SU-DHL-6 (cell line): Measurements from ENCODE around the gene RAP1GAP2.
"Not testable (repeated sequence)": the region's sequence is repeated elsewhere in the genome, so short reads cannot be mapped to it uniquely, and the experiment has no call there.

Experiments
- H2AFZ ChIP-seq: fragments of 200-600 bp; sonication (generic); 2 replicates; pipeline ENCODE4 v1.6.1; 2014; ENCODE audit warnings: low read depth, mild to moderate bottlenecking, moderate library complexity, mixed read lengths, antibody characterized with exemption, low read length; ENCODE audit not compliant: severe bottlenecking
- H3F3A ChIP-seq: fragments of 200-600 bp; shearing (Covaris generic); 2 replicates; pipeline ENCODE4 v1.6.0; 2016; ENCODE audit warnings: antibody characterized with exemption, mild to moderate bottlenecking; ENCODE audit not compliant: insufficient read depth
- H3K27ac ChIP-seq: fragments of 200-600 bp; sonication (generic); 2 replicates; pipeline ENCODE4 v1.5.1; 2016; ENCODE audit warnings: low read depth, mild to moderate bottlenecking, low read length, moderate library complexity, mixed read lengths
- H3K27me3 ChIP-seq: fragments of 200-600 bp; sonication (generic), shearing (Covaris generic); 2 replicates; pipeline ENCODE4 v1.6.0; 2014; ENCODE audit warnings: mild to moderate bottlenecking, low read length
- H3K36me3 ChIP-seq: fragments of 200-600 bp; sonication (generic); 2 replicates; pipeline ENCODE4 v1.6.1; 2014; ENCODE audit warnings: mild to moderate bottlenecking, low read length, mixed read lengths
- H3K4me2 ChIP-seq: fragments of 300-600, 200-600 bp; shearing (Covaris generic), sonication (generic); 2 replicates; pipeline ENCODE4 v1.6.0; 2014; ENCODE audit warnings: low read length, low read depth, mild to moderate bottlenecking; ENCODE audit not compliant: poor library complexity, severe bottlenecking
- H3K4me3 ChIP-seq: fragments of 200-600 bp; sonication (generic); 2 replicates; pipeline ENCODE4 v1.5.1; 2014; ENCODE audit warnings: antibody characterized with exemption, low read length, mild to moderate bottlenecking, mixed read lengths; ENCODE audit not compliant: insufficient read depth, poor library complexity, severe bottlenecking
- H3K79me2 ChIP-seq: fragments of 200-600 bp; sonication (generic); 2 replicates; pipeline ENCODE4 v1.6.1; 2014; ENCODE audit warnings: mild to moderate bottlenecking, low read length, moderate library complexity; ENCODE audit not compliant: insufficient read depth
- H3K9ac ChIP-seq: fragments of 200-600 bp; sonication (generic); 2 replicates; pipeline ENCODE4 v1.7.0; 2014; ENCODE audit warnings: mild to moderate bottlenecking, low read length
- H3K9me2 ChIP-seq: fragments of 200-600 bp; sonication (generic); replicated peaks from 2 replicates; pipeline ENCODE4 v1.6.1; 2014; ENCODE audit warnings: low read length; ENCODE audit not compliant: insufficient read depth
- H3K9me3 ChIP-seq: fragments of 200-600 bp; sonication (generic); 2 replicates; pipeline ENCODE4 v1.6.1; 2014; ENCODE audit warnings: low read length, mixed read lengths; ENCODE audit not compliant: insufficient read depth
- H4K20me1 ChIP-seq: fragments of 200-600 bp; sonication (generic); 2 replicates; pipeline ENCODE4 v1.6.1; 2014; ENCODE audit warnings: low read depth, mild to moderate bottlenecking, antibody characterized with exemption, low read length, moderate library complexity, mixed read lengths
- CTCF ChIP-seq: fragments of 200-600 bp; sonication (generic); IDR thresholded peaks from one replicate; pipeline ENCODE4 v1.5.1; 2017; ENCODE audit warnings: antibody characterized with exemption, mild to moderate bottlenecking, low read length, moderate library complexity; ENCODE audit not compliant: insufficient read depth, poor library complexity, severe bottlenecking
- EZH2phosphoT487 ChIP-seq: fragments of 200-600 bp; sonication (generic), shearing (Covaris generic); conservative IDR thresholded peaks from 2 replicates; pipeline ENCODE4 v1.6.1; 2018; ENCODE audit warnings: mild to moderate bottlenecking, antibody characterized with exemption, low read length, moderate library complexity, mixed read lengths

The RAP1GAP2 gene

GRCh38 chr17:2985318-2985717 lies 189.1 kb downstream of the RAP1GAP2 start:
- H2AFZ ChIP-seq, result no peak overlapping the region
- H3K27ac ChIP-seq, result no peak overlapping the region
- H3K4me3 ChIP-seq, result no peak overlapping the region
- no peak overlapping the region for H3K4me2 ChIP-seq
- no peaks in the 10 kb centered on the region for H3K9me3 ChIP-seq
- H3K27me3 ChIP-seq, result no peaks in the 10 kb centered on the region
- H4K20me1 ChIP-seq, result no peaks in the 10 kb centered on the region
- TF ChIP-seq CTCF (no peak), EZH2phosphoT487 (no peak)
- H3K9me2 ChIP-seq, result no peaks in the 10 kb centered on the region
- no peaks in the 10 kb centered on the region for H3K79me2 ChIP-seq
- H3F3A ChIP-seq, result peaks cover 13% of the 10 kb centered on the region
- H3K36me3 ChIP-seq, result no peaks in the 10 kb centered on the region
- no peak overlapping the region for H3K9ac ChIP-seq

DNA sequence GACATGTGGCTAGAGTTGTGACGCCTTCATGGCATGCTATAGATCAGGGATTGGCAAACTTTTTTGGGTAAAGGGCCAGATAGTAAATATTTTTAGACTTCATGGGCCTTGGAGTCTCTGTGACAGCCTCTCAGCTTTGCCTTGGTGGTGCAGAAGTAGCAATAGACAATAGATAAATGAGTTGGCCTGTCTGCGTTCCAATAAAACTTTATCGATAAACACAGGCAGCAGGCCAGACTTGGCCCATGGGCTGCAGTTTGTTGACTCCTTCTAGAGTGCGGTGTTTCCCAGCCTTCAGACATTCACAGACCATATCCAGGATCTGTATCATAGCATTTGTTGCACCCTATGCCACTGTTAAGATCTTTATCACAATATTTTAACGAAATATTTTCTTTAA lies 190.7 kb downstream of the RAP1GAP2 start:
- no peak overlapping the region for H2AFZ ChIP-seq
- H3K36me3 ChIP-seq, result no peaks in the 10 kb centered on the region
- H3K27me3 ChIP-seq, result no peaks in the 10 kb centered on the region
- no peak overlapping the region for H3K4me2 ChIP-seq
- no peak overlapping the region for H3K27ac ChIP-seq
- H3K9me2 ChIP-seq, result no peaks in the 10 kb centered on the region
- no peak overlapping the region for H3K9ac ChIP-seq
- H3K9me3 ChIP-seq, result no peaks in the 10 kb centered on the region
- no peaks in the 10 kb centered on the region for H4K20me1 ChIP-seq
- no peak for TF ChIP-seq CTCF
- no peak for TF ChIP-seq EZH2phosphoT487
- H3F3A ChIP-seq, result peaks cover 13% of the 10 kb centered on the region
- no peaks in the 10 kb centered on the region for H3K79me2 ChIP-seq
- no peak overlapping the region for H3K4me3 ChIP-seq

DNA sequence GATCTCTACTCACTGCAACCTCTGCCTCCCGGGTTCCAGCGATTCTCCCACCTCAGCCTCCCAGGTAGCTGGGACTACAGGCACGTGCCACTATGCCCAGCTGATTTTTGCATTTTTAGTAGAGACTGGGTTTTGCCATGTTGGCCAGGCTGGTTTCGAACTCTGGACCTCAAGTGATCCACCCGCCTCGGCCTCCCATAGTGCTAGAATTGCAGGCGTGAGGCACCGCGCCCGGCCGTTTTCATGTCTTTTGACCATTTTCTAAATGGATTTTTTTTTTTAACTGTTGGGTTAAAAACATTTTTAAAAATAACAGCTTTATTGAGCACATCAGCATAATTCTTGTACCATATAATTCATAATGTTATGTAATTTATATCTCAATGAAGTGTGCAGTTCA lies 193.2 kb downstream of the RAP1GAP2 start:
- not testable (repeated sequence) for H3K79me2 ChIP-seq
- H3K27ac ChIP-seq, result peak overlapping the region; percentile 80

GRCh38 chr17:2989855-2990254 lies 193.6 kb downstream of the RAP1GAP2 start:
- Histone ChIP-seq H3K9ac (no peak overlapping the region), H3K4me2 (peak overlapping the region; percentile 40), H3K9me2 (no peaks in the 10 kb centered on the region), H2AFZ (no peak overlapping the region), H3K79me2 (no peaks in the 10 kb centered on the region), H3K9me3 (no peaks in the 10 kb centered on the region), H3K27ac (peak overlapping the region; percentile 80), H3K27me3 (no peaks in the 10 kb centered on the region), H4K20me1 (no peaks in the 10 kb centered on the region), H3F3A (peaks cover 13% of the 10 kb centered on the region), H3K36me3 (no peaks in the 10 kb centered on the region), H3K4me3 (no peak overlapping the region)
- TF ChIP-seq EZH2phosphoT487 (no peak), CTCF (no peak)

More for the DNA sequence above, 193.2 kb downstream of the RAP1GAP2 start:
- not testable (repeated sequence) for H3K9me2 ChIP-seq, H3K36me3 ChIP-seq, H4K20me1 ChIP-seq, H3K4me3 ChIP-seq, H2AFZ ChIP-seq, H3K27me3 ChIP-seq, H3K9me3 ChIP-seq
- 0 out of 2 replicates have a peak overlapping the region, but pooled peaks have one; percentile 21 for H3K9ac ChIP-seq
- peaks cover 13% of the 10 kb centered on the region for H3F3A ChIP-seq
- H3K4me2 ChIP-seq, result peak overlapping the region; percentile 40
